ENCODE data around the gene DSCAML1. TPM values are rescaled to one million over a fixed set of nuclear protein-coding genes. Genes with fewer than 3 reads are reported as not detected.

Gene DSCAML1
- total RNA-seq, 2 donors from 2014 or later = 2.8 TPM; not detected in 1

DNA sequence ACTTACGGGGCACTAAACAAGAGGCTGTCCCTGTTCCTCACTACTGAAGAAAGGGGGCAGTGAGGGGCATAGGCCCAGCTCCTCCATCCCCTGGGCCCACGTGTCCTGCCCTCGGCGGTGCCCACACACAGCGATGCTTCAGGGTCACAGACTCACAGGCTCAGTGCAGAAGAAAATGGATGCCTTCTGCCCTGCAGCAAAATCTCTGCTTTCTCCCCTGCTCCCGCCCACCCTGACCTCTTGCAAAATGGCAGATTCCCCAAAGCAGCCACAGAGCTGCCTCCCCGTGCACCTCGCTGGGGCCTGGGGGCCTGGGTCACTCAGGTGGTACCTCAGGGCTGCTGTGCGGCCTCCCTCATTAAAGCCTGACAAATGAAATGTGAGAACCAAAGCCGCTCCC, 204.0 kb downstream of the DSCAML1 start:
- Mint-ChIP-seq H3K4me3 (no peak overlapping the region), H3K27me3 (peaks cover 24% of the 10 kb centered on the region), H3K4me1 (no peaks in the 10 kb centered on the region), H3K27ac (no peak overlapping the region), H3K36me3 (ENCODE audit: low read depth) (no peaks in the 10 kb centered on the region), H3K9me3 (no peaks in the 10 kb centered on the region)
- ATAC-seq (replicated peaks) = no peak

DNA sequence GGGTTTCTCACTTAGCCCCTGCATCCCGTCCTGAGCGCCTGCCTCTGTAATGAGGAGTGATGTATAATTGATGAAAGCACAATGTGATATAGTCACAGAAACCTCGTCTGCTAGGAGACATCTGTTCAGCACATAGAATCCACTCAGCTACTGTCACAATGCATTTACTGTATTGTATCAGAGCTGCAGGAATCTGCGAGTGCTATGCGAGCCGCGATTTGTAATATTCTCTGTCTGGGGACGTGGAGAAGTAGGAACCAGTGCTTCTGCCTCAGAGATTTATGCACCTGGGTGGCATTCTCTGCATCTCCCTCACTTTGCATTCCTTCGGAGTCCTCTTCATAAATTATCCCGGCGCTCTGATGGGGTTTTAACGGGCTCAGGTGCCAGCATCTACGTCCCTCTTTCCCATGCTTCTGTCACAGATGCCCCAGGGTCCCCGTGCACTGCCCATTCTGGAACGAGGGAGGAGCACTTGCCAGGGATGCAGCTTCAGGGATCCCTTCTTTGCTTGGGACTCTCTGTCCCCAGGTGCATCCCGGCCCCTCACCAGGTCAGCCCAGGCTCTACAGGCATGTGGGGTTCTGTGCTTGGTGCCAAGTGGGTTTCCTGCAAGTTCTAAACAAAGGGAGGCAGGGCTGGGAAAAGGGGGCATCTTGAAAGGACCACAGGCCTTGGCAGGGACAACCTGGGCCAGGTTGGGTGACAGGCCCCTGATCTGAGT, 205.5 kb downstream of the DSCAML1 start:
- no peaks in the 10 kb centered on the region for H3K4me1 Mint-ChIP-seq
- no peaks in the 10 kb centered on the region for H3K36me3 Mint-ChIP-seq (ENCODE audit: low read depth)
- no peak overlapping the region for H3K27ac Mint-ChIP-seq
- H3K27me3 Mint-ChIP-seq = peaks cover 26% of the 10 kb centered on the region
- ATAC-seq (replicated peaks) = no peak
- H3K9me3 Mint-ChIP-seq = no peaks in the 10 kb centered on the region
- no peak overlapping the region for H3K4me3 Mint-ChIP-seq

DNA sequence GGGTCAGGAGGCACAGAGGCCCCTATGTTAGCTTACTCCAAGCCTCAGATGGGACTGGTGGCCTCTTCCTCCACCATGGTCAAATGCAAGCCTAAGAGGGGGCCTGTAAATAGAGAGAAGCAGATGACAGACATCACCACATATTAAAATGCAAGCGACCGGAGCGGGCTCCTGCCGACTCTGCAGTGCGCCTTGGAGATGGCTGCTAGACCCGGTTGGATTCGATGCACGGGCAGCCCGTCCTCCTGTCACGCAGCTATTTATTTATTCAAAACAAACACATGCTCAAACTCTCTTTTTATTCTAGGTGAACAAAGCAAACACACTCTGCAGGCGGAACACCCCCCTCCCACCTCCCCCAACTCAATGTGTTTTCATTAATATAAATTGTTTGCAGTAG, 208.0 kb downstream of the DSCAML1 start:
- Mint-ChIP-seq H3K27ac (no peak overlapping the region), H3K4me3 (no peak overlapping the region), H3K4me1 (no peaks in the 10 kb centered on the region), H3K27me3 (peaks cover 15% of the 10 kb centered on the region), H3K9me3 (no peaks in the 10 kb centered on the region), H3K36me3 (ENCODE audit: low read depth) (no peaks in the 10 kb centered on the region)
- no peak for ATAC-seq (replicated peaks)

DNA sequence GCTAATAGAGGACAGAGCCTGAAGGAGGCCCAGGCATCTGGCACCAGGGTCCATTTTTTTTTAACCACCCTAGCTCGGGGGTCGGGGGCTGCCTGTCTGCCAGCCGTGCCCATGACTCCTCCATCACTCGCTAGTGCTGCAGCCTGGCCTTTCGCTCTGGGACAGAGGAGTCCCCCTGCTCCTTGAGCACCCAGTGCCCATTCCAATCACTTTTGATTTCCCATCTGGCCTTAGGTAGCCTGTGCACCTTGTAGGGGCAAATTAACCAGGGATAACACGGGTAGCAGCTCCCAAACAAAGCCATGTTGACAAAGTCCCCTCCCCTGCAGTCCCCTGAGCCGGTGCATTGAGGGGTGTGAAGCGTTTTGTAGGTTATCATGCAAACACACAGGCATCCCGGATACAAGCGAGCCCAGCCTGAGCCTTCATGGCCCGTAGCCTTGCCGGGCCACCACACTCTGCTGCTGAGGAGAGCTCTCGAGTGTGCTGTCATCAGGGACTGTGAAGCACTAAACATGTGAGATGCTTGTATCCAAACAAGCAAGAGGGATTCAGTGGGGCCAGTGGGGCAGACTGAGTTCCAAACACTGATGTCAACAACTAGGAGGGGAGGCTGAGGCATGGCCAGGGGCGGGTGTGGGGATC, 208.7 kb downstream of the DSCAML1 start:
- H3K36me3 Mint-ChIP-seq (ENCODE audit: low read depth) = no peaks in the 10 kb centered on the region
- H3K27ac Mint-ChIP-seq = no peak overlapping the region
- ATAC-seq (replicated peaks) = no peak
- H3K4me3 Mint-ChIP-seq = no peak overlapping the region
- no peaks in the 10 kb centered on the region for H3K4me1 Mint-ChIP-seq
- H3K9me3 Mint-ChIP-seq = no peaks in the 10 kb centered on the region
- peaks cover 22% of the 10 kb centered on the region for H3K27me3 Mint-ChIP-seq

DNA sequence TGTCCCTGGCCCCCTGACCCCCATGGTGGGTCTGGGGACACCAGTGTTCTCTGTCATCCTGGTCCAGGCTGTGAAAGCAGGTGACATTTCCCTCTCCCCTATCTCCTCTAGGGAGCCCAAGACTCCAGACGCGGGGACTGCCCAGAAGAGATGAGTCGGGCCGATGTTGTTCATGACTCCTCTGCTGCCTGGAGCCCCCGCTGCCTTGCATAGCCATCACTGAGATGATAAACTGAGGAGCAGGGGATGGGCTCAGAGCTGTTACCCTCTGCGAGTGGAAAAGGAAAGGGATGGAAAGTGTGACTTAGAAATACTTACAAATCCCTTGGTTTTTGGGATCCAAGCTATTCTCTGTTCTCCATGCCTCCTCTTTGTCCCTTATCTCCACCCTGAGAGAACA, 209.6 kb downstream of the DSCAML1 start:
- no peaks in the 10 kb centered on the region for H3K4me1 Mint-ChIP-seq
- no peak overlapping the region for H3K4me3 Mint-ChIP-seq
- H3K27me3 Mint-ChIP-seq = peaks cover 24% of the 10 kb centered on the region
- no peak overlapping the region for H3K27ac Mint-ChIP-seq
- H3K9me3 Mint-ChIP-seq = no peaks in the 10 kb centered on the region
- ATAC-seq (replicated peaks) = no peak
- no peaks in the 10 kb centered on the region for H3K36me3 Mint-ChIP-seq (ENCODE audit: low read depth)

DNA sequence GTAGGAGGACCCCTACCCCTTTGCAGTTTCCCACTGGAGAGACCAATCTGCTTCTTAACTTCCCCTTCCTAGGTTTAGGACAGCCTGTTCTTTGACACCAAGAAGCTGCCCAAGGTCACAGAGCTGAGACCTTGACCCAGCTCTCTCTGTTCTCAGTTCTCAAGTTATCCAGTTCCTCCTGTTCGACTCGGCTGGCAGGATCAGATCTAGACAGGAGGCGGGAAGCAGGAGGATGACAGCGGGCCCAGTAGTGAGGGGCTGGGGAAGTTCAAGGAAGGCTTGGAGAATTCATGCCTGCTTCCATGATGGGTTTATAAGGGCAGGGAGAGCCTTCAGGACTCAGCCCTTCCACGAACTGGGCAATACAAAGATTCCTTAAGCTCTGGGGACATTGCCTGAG, 210.6 kb downstream of the DSCAML1 start:
- ATAC-seq (replicated peaks) = no peak
- H3K36me3 Mint-ChIP-seq (ENCODE audit: low read depth) = no peaks in the 10 kb centered on the region
- no peak overlapping the region for H3K4me3 Mint-ChIP-seq
- H3K4me1 Mint-ChIP-seq = no peaks in the 10 kb centered on the region
- H3K9me3 Mint-ChIP-seq = no peaks in the 10 kb centered on the region
- H3K27ac Mint-ChIP-seq = no peak overlapping the region
- H3K27me3 Mint-ChIP-seq = peaks cover 26% of the 10 kb centered on the region

DNA sequence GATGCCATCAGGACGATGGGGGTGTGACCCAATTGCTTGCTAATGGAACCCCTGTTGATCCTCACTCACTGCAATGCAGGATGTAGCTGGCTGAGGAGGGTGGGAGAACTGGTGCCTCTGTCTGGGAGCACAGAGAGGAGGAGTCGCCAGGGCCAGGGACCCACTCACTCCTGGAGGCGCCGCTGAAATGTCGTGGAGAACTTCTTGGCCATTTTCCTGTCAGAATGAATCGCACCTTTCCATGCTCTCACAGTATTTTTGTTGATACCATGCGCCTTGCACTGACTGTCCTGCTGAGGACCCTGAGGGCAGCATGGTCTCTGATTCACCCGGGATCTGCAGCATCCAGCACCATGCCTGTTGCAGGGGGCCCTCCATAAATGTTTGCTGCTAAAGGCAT, 211.4 kb downstream of the DSCAML1 start:
- Mint-ChIP-seq H3K9me3 (no peaks in the 10 kb centered on the region), H3K27ac (no peak overlapping the region), H3K4me3 (no peak overlapping the region), H3K36me3 (ENCODE audit: low read depth) (no peaks in the 10 kb centered on the region), H3K4me1 (no peaks in the 10 kb centered on the region), H3K27me3 (peaks cover 29% of the 10 kb centered on the region)
- ATAC-seq (replicated peaks) = no peak

DNA sequence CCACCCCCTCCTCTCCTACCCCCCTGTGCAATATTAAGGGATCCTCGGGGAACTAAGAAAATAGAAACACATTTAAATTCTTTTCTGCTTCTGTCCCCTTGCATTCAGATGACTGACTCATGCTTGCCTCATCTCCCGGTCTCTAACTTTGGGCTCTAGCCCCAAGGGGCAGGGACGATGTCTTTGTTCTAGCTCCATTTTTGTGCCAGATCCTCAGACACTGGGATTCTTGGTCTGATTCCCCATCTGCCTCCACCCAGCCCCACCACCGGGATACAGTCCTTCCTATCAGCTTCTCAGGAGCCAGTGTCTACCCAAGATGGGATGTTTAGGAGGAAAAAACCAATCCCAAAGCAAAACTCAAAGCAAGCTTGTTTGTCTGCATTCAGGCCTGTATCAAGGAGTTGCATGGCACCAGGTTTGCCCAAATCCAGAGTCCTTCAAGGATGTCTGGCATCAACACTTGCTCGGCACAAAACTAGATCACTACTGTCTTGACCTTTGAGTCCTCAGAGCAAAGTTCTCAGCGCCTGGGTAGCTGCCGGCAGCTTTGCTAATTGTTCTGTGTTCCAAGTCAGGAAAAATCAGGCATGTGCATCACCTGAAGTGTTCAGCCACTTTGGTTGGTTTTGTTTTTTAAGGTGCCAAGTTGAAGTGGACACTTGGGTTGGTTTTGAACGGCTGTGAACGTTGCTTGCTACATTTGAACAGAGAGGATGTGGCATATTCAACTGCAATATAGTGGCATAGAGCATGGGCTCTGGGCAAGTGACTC, 212.8 kb downstream of the DSCAML1 start:
- no peaks in the 10 kb centered on the region for H3K9me3 Mint-ChIP-seq
- ATAC-seq (replicated peaks) = no peak

DNA sequence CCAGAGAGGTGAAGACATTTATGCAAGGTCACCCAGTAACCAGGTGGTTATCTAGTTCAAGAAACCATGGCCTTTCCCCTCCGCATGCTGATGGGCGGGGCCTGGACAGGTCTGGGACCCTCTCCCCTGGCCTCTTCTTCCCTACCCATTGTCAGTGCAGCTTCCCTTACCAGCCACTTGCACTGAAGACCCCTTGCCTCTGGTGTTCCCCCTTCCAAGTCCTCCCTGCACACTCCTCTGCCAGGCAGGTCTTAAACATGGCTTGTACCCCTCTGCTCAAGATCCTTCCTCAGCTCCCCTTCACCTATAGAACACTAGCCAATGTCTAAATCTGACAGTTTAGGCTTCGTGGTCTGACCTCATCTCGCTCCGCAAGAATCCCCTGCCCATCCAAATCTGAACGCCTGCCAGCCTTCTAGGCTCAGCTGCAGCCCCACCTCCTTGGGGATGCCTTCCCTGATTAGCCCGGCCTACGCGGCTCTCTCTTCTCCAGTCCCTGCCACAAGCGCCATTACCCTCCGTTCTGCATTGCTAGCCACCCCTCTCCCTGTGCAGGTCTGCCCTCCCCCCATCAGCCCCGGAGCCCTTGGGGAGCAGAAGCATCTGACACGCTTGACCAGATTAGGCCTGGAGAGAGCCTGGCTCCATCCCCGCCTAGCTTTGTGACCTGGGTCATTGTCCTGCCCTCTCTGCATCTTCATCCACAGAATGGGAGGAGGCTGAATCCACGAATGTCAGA, 213.8 kb downstream of the DSCAML1 start:
- Mint-ChIP-seq H3K4me1 (no peaks in the 10 kb centered on the region), H3K4me3 (no peak overlapping the region), H3K9me3 (no peaks in the 10 kb centered on the region), H3K27ac (no peak overlapping the region), H3K36me3 (ENCODE audit: low read depth) (no peaks in the 10 kb centered on the region), H3K27me3 (peaks cover 35% of the 10 kb centered on the region)
- no peak for ATAC-seq (replicated peaks)

More for the DNA sequence above, 212.8 kb downstream of the DSCAML1 start:
- Mint-ChIP-seq H3K36me3 (ENCODE audit: low read depth) (no peaks in the 10 kb centered on the region), H3K27ac (no peak overlapping the region), H3K4me3 (no peak overlapping the region), H3K27me3 (peaks cover 32% of the 10 kb centered on the region), H3K4me1 (no peaks in the 10 kb centered on the region)

DNA sequence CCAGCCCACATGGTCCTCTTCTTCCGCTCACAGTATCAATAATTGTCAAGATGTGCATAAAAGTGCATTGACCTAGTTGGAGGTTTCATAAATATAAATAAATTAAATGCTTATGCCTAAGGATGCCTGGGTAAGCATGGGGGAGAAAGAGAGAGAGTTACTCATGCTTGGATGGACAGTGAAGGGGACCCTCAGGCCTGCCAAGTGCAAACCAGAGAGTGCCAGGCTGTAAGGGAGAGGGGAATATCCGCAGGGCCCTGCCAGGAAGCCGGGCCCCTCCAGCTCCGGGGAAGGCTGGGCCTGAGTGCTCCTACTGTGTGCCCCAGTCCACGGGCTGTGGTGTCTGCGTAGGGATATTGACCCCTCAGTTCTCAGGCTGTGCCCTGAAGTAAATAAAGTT, 214.6 kb downstream of the DSCAML1 start:
- Mint-ChIP-seq H3K36me3 (ENCODE audit: low read depth) (no peaks in the 10 kb centered on the region), H3K4me3 (no peak overlapping the region), H3K27me3 (peaks cover 35% of the 10 kb centered on the region), H3K4me1 (no peaks in the 10 kb centered on the region), H3K27ac (no peak overlapping the region), H3K9me3 (no peaks in the 10 kb centered on the region)
- no peak for ATAC-seq (replicated peaks)

DNA sequence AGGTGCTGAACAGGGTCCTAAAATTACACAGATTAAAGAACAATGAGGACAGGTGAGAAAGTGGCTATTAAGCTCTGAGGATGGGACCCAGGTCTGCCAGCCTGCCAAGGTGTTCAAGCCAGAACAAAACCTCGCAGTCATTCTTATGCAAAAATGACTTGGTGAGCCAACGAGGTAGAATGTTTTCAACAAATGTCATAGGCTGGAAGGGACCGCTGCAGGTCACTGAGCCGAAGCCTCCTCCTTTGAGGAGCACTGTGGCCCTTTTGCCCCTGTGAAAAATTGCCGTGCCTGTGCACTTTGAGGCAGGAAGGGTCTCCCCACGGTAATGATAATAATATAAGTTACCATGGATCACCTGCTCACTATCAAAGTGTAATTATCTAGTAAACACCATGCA, 216.2 kb downstream of the DSCAML1 start:
- Mint-ChIP-seq H3K27ac (no peak overlapping the region), H3K4me1 (no peaks in the 10 kb centered on the region), H3K27me3 (peaks cover 30% of the 10 kb centered on the region), H3K36me3 (ENCODE audit: low read depth) (no peaks in the 10 kb centered on the region), H3K4me3 (no peak overlapping the region), H3K9me3 (no peaks in the 10 kb centered on the region)
- ATAC-seq (replicated peaks) = no peak

DNA sequence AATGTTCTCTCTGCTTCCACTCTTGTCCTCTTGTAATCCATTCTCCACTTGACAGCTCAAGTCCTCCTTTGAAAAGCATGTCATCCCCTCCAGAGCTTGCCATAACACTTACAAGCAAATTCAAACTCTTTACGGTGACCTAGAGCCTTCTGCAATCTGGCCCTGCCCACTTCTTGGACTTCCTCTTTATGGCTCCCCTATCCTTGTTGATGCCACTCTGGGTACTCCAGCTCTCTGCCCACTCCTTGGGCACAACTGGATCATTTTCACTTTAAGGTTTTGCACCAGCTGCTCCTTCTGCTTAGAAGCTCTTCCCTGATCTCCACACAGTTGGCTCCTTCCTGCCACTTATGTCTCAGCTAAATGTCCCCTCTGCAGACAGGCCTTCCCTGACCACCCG, 217.9 kb downstream of the DSCAML1 start:
- no peak for ATAC-seq (replicated peaks)
- no peaks in the 10 kb centered on the region for H3K9me3 Mint-ChIP-seq
- H3K27me3 Mint-ChIP-seq = peaks cover 28% of the 10 kb centered on the region
- H3K36me3 Mint-ChIP-seq (ENCODE audit: low read depth) = no peaks in the 10 kb centered on the region
- no peak overlapping the region for H3K4me3 Mint-ChIP-seq
- H3K27ac Mint-ChIP-seq = no peak overlapping the region
- H3K4me1 Mint-ChIP-seq = no peaks in the 10 kb centered on the region

DNA sequence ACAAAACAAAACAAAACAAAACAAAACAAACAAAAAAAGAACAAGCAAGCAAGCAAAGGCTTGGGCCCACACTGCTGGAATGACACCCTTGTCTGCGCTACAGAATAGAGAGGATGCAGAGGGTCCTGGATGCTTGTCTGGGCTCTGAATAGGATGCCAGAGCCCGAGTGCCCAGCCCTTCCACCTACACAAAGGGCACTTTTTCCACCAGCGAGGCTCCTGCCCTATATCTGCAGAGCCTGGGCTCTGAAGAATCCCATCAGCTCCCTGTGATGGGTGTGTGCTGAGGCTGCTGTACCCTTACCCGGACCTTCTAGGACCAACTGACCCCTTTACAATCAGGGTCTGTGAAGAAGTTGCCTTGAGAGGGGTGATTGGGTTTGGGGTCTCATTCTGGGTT, 221.2 kb downstream of the DSCAML1 start:
- ATAC-seq (replicated peaks) = no peak
- Mint-ChIP-seq H3K4me1 (no peaks in the 10 kb centered on the region), H3K36me3 (ENCODE audit: low read depth) (no peaks in the 10 kb centered on the region), H3K4me3 (no peak overlapping the region), H3K27me3 (peaks cover 14% of the 10 kb centered on the region), H3K9me3 (no peaks in the 10 kb centered on the region), H3K27ac (no peak overlapping the region)

DNA sequence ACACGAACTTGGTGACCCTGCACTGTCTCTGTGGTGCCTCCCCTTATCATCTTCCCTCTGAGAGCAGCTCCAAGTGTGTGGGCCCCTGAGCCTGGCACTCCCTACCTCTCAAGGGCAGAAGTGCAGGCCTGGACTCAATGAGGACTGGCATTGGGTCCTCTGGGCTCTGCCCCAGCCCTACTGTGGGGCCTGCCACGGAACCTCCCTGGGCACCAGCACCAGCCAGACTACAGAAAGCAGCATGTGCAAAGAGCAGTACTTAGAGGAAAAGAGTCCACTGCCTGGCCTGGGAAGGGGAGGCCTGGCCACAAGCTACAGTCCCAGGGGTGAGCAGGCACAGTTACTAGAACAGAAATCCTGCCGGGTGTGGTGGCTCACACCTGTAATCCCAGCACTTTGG, 222.5 kb downstream of the DSCAML1 start:
- H3K4me1 Mint-ChIP-seq = no peaks in the 10 kb centered on the region
- peaks cover 17% of the 10 kb centered on the region for H3K27me3 Mint-ChIP-seq
- H3K4me3 Mint-ChIP-seq = no peak overlapping the region
- H3K27ac Mint-ChIP-seq = no peak overlapping the region
- ATAC-seq (replicated peaks) = no peak
- no peaks in the 10 kb centered on the region for H3K36me3 Mint-ChIP-seq (ENCODE audit: low read depth)
- no peaks in the 10 kb centered on the region for H3K9me3 Mint-ChIP-seq
